K562 (cell line): ENCODE results near the gene SHLD1. TPM values are rescaled to one million over a fixed set of nuclear protein-coding genes. Genes with fewer than 3 reads are reported as not detected.
"Not testable (repeated sequence)": the region's sequence is repeated elsewhere in the genome, so short reads cannot be mapped to it uniquely, and the experiment has no call there.

ENCODE experiments used
- ATAC-seq: fragments of 200-7000 bp; cut with Tn5 transposase; 3 replicates; pipeline ENCODE4 v1.9.1; 2020; ENCODE audit warnings: moderate library complexity
- BruUV-seq: library from RNA; stranded (reverse); fragments of 400-500 nt; replicated peaks from 2 replicates; lab custom pipeline; 2021; lab: Mats Ljungman, UMichigan
- CTCF ChIA-PET: fragments of 300-600 bp; formaldehyde crosslinking; extraction: SDS; loops from one replicate; lab custom pipeline; 2021; ENCODE audit warnings: low intra/inter-chr PET ratio; lab: Yijun Ruan, JAX
- POLR2A ChIA-PET: fragments of 300-600, 350-650 bp; sonication (Branson Sonifier 250); formaldehyde crosslinking; extraction: SDS; loops from one replicate; lab custom pipeline; 2021; ENCODE audit warnings: antibody characterized with exemption, inconsistent platforms; lab: Yijun Ruan, JAX
- DNase-seq, 4 experiments: peaks; one replicate each; pipeline versions ENCODE4 v3.0.0 to v3.0.0-alpha.2; 2011 to 2018; ENCODE audit warnings: low spot score in 3 of 4, mixed read lengths in 3 of 4; ENCODE audit errors: extremely low read depth in 1 of 4
- FAIRE-seq: peaks from 2 replicates; lab custom pipeline; 2011; peaks lifted over from hg19 to GRCh38; lab: Jason Lieb, UNC
- H2AFZ ChIP-seq: 2 replicates; pipeline ENCODE4 v1.6.0; 2011; ENCODE audit warnings: low read depth, low read length, control low read depth, inconsistent platforms
- H3K27ac ChIP-seq: fragments of 200-600 bp; 3 replicates; pipeline ENCODE4 v1.8.0; 2011; ENCODE audit warnings: low read depth, mild to moderate bottlenecking, control low read depth, inconsistent platforms, low read length, moderate library complexity, mixed read lengths; ENCODE audit errors: extremely low read depth
- H3K27me3 ChIP-seq, 2 experiments: fragments of 300-600 bp in 1 of 2; 2 replicates in 1 of 2; 3 replicates in 1 of 2; pipeline versions ENCODE4 v1.6.0 to v1.8.0; 2011; ENCODE audit warnings: inconsistent platforms in 2 of 2, low read length in 2 of 2, mild to moderate bottlenecking in 1 of 2, mixed read lengths in 1 of 2, moderate library complexity in 1 of 2; ENCODE audit not compliant: control insufficient read depth in 2 of 2, insufficient read depth in 2 of 2
- H3K36me3 ChIP-seq: fragments of 300-600 bp; 3 replicates; pipeline ENCODE4 v1.8.0; 2011; ENCODE audit warnings: mild to moderate bottlenecking, low read length, inconsistent platforms; ENCODE audit not compliant: control insufficient read depth, insufficient read depth
- H3K4me1 ChIP-seq, 2 experiments: fragments of 200-600 bp in 1 of 2; replicated peaks in 1 of 2; 2 replicates in 1 of 2; 3 replicates in 1 of 2; pipeline versions ENCODE4 v1.5.1 to v1.8.0; 2011; ENCODE audit warnings: inconsistent platforms in 2 of 2, low read length in 2 of 2, mild to moderate bottlenecking in 1 of 2, mixed read lengths in 1 of 2, moderate library complexity in 1 of 2; ENCODE audit not compliant: control insufficient read depth in 2 of 2, insufficient read depth in 2 of 2
- H3K4me2 ChIP-seq: 2 replicates; pipeline ENCODE4 v1.6.1; 2011; ENCODE audit warnings: low read length, control low read depth, inconsistent platforms, mixed read lengths; ENCODE audit not compliant: insufficient read depth
- H3K4me3 ChIP-seq: fragments of 200-600 bp; sonication (generic), shearing (Covaris generic); 2 replicates; pipeline ENCODE4 v1.5.1; 2016; ENCODE audit warnings: control low read depth, inconsistent platforms
- H3K79me2 ChIP-seq: fragments of 200-600 bp; 3 replicates; pipeline ENCODE4 v1.8.0; 2011; ENCODE audit warnings: low read length, inconsistent platforms; ENCODE audit not compliant: control insufficient read depth, insufficient read depth
- H3K9ac ChIP-seq, 2 experiments: 2 replicates each; pipeline versions ENCODE4 v1.6.0 to v1.6.1; 2011; ENCODE audit warnings: low read depth in 2 of 2, low read length in 2 of 2, control low read depth in 1 of 2, inconsistent platforms in 1 of 2, mild to moderate bottlenecking in 1 of 2, mixed read lengths in 1 of 2; ENCODE audit not compliant: insufficient read depth in 1 of 2
- H3K9me1 ChIP-seq: one replicate; pipeline ENCODE4 v1.6.0; 2011; ENCODE audit warnings: inconsistent platforms, mild to moderate bottlenecking, low read length, moderate library complexity; ENCODE audit not compliant: control insufficient read depth, insufficient read depth
- H3K9me3 ChIP-seq: replicated peaks from 2 replicates; pipeline ENCODE4 v1.5.1; 2011; ENCODE audit warnings: low read depth, low read length, inconsistent platforms; ENCODE audit not compliant: control insufficient read depth, insufficient read depth
- H4K20me1 ChIP-seq: replicated peaks from 2 replicates; pipeline ENCODE4 v1.6.1; 2011; ENCODE audit warnings: low read length, inconsistent platforms, mixed read lengths; ENCODE audit not compliant: control insufficient read depth, insufficient read depth
- ARNT ChIP-seq, 2 experiments: fragments of 450-650 bp; IDR thresholded peaks; 2 replicates each; pipeline ENCODE4 v1.6.1; 2016; ENCODE audit warnings: mild to moderate bottlenecking in 1 of 2
- CAMTA2 ChIP-seq: fragments of 250-450 bp; sonication (Bioruptor Pico); conservative IDR thresholded peaks from 2 replicates; pipeline ENCODE4 v1.5.1; 2022
- CTBP1 ChIP-seq: fragments of 450-650 bp; IDR thresholded peaks from 2 replicates; pipeline ENCODE4 v1.6.1; 2016; ENCODE audit warnings: borderline replicate concordance
- DIDO1 ChIP-seq: fragments of 450-650 bp; IDR thresholded peaks from 2 replicates; pipeline ENCODE4 v1.6.1; 2016; ENCODE audit warnings: low read depth, missing biosample characterization, missing genetic modification characterization
- E2F3 ChIP-seq: fragments of 250-450 bp; sonication (Bioruptor Pico); IDR thresholded peaks from 2 replicates; pipeline ENCODE4 v1.4.0; 2020; ENCODE audit warnings: mild to moderate bottlenecking
- HBP1 ChIP-seq: fragments of 450-650 bp; formaldehyde crosslinking; IDR thresholded peaks from 2 replicates; pipeline ENCODE4 v1.4.0; 2022; ENCODE audit warnings: missing genetic modification characterization
- POLR3A ChIP-seq: IDR thresholded peaks from 2 replicates; pipeline ENCODE4 v1.6.1; 2011; ENCODE audit warnings: borderline replicate concordance, mild to moderate bottlenecking, moderate library complexity; ENCODE audit not compliant: insufficient read length, insufficient read depth; ENCODE audit errors: extremely low read depth
- SETDB1 ChIP-seq: IDR thresholded peaks from one replicate; pipeline ENCODE4 v1.6.1; 2012; ENCODE audit warnings: low read length, control low read depth, inconsistent platforms
- SIN3A ChIP-seq, 2 experiments: fragments of 150-350 bp in 1 of 2; IDR thresholded peaks; 2 replicates each; pipeline ENCODE4 v1.6.1; 2011 to 2016; ENCODE audit warnings: borderline replicate concordance in 2 of 2, low read depth in 2 of 2, low read length in 2 of 2, mild to moderate bottlenecking in 2 of 2, moderate library complexity in 2 of 2; ENCODE audit not compliant: control insufficient read depth in 1 of 2
- SRSF1 ChIP-seq: fragments of 200-400 bp; formaldehyde crosslinking; IDR thresholded peaks from 2 replicates; pipeline ENCODE4 v1.6.1; 2017; ENCODE audit warnings: mild to moderate bottlenecking, low read depth, low read length, moderate library complexity
- ZBTB1 ChIP-seq: sonication (generic); formaldehyde crosslinking; IDR thresholded peaks from 2 replicates; pipeline ENCODE4 v1.8.1; 2023; ENCODE audit warnings: missing genetic modification reagents, low read depth, mild to moderate bottlenecking, borderline replicate concordance
- ZNF586 ChIP-seq: fragments of 450-650 bp; formaldehyde crosslinking; conservative IDR thresholded peaks from 2 replicates; pipeline ENCODE4 v1.4.0; 2020; ENCODE audit warnings: mild to moderate bottlenecking, moderate library complexity
- ZNF778 ChIP-seq: fragments of 450-650 bp; formaldehyde crosslinking; IDR thresholded peaks from 2 replicates; pipeline ENCODE4 v1.4.0; 2020; ENCODE audit warnings: mild to moderate bottlenecking, moderate library complexity
- ZSCAN29 ChIP-seq: fragments of 450-650 bp; IDR thresholded peaks from 2 replicates; pipeline ENCODE4 v1.6.1; 2017
- WGBS: fragments of 100-300 bp; shearing (Covaris generic); methylation state at CpG from one replicate; pipeline ENCODE4 v1.1.6; 2016; ENCODE audit warnings: low coverage, mixed read lengths; ENCODE audit not compliant: insufficient coverage; ENCODE audit errors: missing lambda C conversion rate; 5-methylcytosine and 5-hydroxymethylcytosine counted together
- in situ Hi-C: fragments of 300-500 bp; cut with MboI; formaldehyde crosslinking; loops from 4 replicates; pipeline ENCODE4 v1.15.0; 2018; ENCODE audit warnings: inconsistent platforms, mixed read lengths
- intact Hi-C: fragments of 100-400 bp; cut with micrococcal nuclease; formaldehyde crosslinking; loops from 2 replicates; pipeline ENCODE4 v1.14.2; 2022
- polyA plus RNA-seq, 8 experiments: library from polyadenylated mRNA; depleted of rRNA in 4 of 8; stranded (reverse) in 5 of 8; unstranded in 3 of 8; fragments of >200 nt; fragmentation: Nextera tagmentation in 2 of 8; fragmentation: Illumina TruSeq in 1 of 8; extraction: Ambion mirVana in 2 of 8; extraction: Trizol in 1 of 8; gene quantifications; 2 replicates each; pipeline versions ENCODE4 v1.2.1 to v1.2.3, GENCODE V29; 2011 to 2014; ENCODE audit warnings: inconsistent platforms in 1 of 8, missing spikeins in 1 of 8
- total RNA-seq, 7 experiments: library from RNA; depleted of rRNA in 6 of 7; stranded (reverse); fragments of >200 nt in 6 of 7; fragmentation: Illumina TruSeq in 2 of 7; extraction: Trizol in 2 of 7; gene quantifications; 2 replicates each; pipeline versions ENCODE4 v1.2.1 to v1.2.3, GENCODE V29; 2011 to 2021; ENCODE audit warnings: low replicate concordance in 1 of 7

Gene SHLD1
- total and polyA plus RNA-seq, 9 of the 15 experiments (the other 6 are each of a cell fraction or from before 2014, with no cell fraction given) = 3.7 to 21.6 (median 8.2) TPM

- TF ChIP-seq HBP1 (CRISPR knock-in tag) (no peak), ARNT (IDR thresholded peaks at IDR 0.05) (no peak), CTBP1 (no peak), ZSCAN29 (no peak), ZNF586 (CRISPR knock-in tag) (no peak), DIDO1 (tag) (no peak)
Measured at GRCh38 chr20:5746064-5746463, 4.1 kb upstream of the SHLD1 start (continued).

GRCh38 chr20:5748246-5748645 lies 2.0 kb upstream of the SHLD1 start:
- TF ChIP-seq CAMTA2 (CRISPR knock-in tag) (no peak), SRSF1 (no peak), E2F3 (CRISPR knock-in tag) (no peak), SETDB1 (no peak), SIN3A (IDR thresholded peaks at IDR 0.05; ENCODE audit: borderline replicate concordance in 2 of 2, control insufficient read depth in 1 of 2, low read depth in 2 of 2, low read length in 2 of 2) (no peak), ZNF778 (no peak), ZBTB1 (no peak), POLR3A (no peak)
- no peaks in the 10 kb centered on the region for H4K20me1 ChIP-seq
- H3K4me2 ChIP-seq = no peak overlapping the region
- H3K9ac ChIP-seq = no peak overlapping the region
- no peaks in the 10 kb centered on the region for H3K9me3 ChIP-seq
- in situ Hi-C loops = no loop called here
- H3K27ac ChIP-seq = no peak overlapping the region
- H3K27me3 ChIP-seq = no peaks in the 10 kb centered on the region
- POLR2A ChIA-PET = no interaction called here
- H2AFZ ChIP-seq = no peak overlapping the region
- CTCF ChIA-PET = no interaction called here
- no peak for DNase-seq
- H3K36me3 ChIP-seq = no peaks in the 10 kb centered on the region
- BruUV-seq = no TSS peak
- H3K79me2 ChIP-seq = peaks cover 6% of the 10 kb centered on the region; the same call in 2 of the 3 replicates
- 80% methylated on average over 5 of the region's 6 CpGs for WGBS
- no peak overlapping the region for H3K4me3 ChIP-seq
- H3K9me1 ChIP-seq = no peaks in the 10 kb centered on the region
- H3K4me1 ChIP-seq = peaks cover 9 to 14% of the 10 kb centered on the region in 2 experiments
- no peak for ATAC-seq
- FAIRE-seq = no peak
- intact Hi-C loops = no loop called here

GRCh38 chr20:5749512-5749951 lies 669 bp upstream of the SHLD1 start:
- POLR2A ChIA-PET = interaction anchor here (2.9 kb wide), 1 partner anchor 9 kb away, joined by 16 read pairs; no protein-coding TSS in a partner anchor

More at GRCh38 chr20:5749512-5749951, 669 bp upstream of the SHLD1 start:
- DNase-seq, BruUV-seq, ATAC-seq, FAIRE-seq, H3K79me2 ChIP-seq, H3K4me3 ChIP-seq, H3K9me3 ChIP-seq, H3K9me1 ChIP-seq, H3K4me2 ChIP-seq, H3K36me3 ChIP-seq, intact Hi-C loops, CTCF ChIA-PET, H4K20me1 ChIP-seq, in situ Hi-C loops, H3K27me3 ChIP-seq: not testable (repeated sequence)
- Histone ChIP-seq H3K4me1 (peaks cover 13 to 14% of the 10 kb centered on the region in 2 experiments), H3K27ac (peak overlapping the region; percentile 74), H2AFZ (peak overlapping the region; percentile 90), H3K9ac (peak overlapping the region in 1 of 2 experiments; percentile 39; a peak in 1 of 4 replicates)
- 81% methylated on average over 8 of the region's 12 CpGs for WGBS
